Left hindlimb (tissue), 1 donor: ENCODE data around the gene PALS2.
A peak's percentile ranks its signal among the peaks of the same experiment; 100 is the strongest.

Source experiments
- DNase-seq: peaks from one replicate; pipeline ENCODE4 v3.0.0-alpha.2; 2018

Gene PALS2, protein sequence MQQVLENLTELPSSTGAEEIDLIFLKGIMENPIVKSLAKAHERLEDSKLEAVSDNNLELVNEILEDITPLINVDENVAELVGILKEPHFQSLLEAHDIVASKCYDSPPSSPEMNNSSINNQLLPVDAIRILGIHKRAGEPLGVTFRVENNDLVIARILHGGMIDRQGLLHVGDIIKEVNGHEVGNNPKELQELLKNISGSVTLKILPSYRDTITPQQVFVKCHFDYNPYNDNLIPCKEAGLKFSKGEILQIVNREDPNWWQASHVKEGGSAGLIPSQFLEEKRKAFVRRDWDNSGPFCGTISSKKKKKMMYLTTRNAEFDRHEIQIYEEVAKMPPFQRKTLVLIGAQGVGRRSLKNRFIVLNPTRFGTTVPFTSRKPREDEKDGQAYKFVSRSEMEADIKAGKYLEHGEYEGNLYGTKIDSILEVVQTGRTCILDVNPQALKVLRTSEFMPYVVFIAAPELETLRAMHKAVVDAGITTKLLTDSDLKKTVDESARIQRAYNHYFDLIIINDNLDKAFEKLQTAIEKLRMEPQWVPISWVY

GRCh38 chr7:24572997-24573553 is at the start of gene PALS2:
Gene PALS2 (plus strand): TSS chr7:24573452. CDS start chr7:24623668, 50,216 bp downstream.
- peak; percentile 91 for DNase-seq

- DNase-seq: no peak
These were observed 42.0 kb upstream of the PALS2 start for GRCh38 chr7:24531255-24531654.

- DNase-seq: no peak
These were observed 36.6 kb upstream of the PALS2 start for GRCh38 chr7:24536682-24537081.

DNA sequence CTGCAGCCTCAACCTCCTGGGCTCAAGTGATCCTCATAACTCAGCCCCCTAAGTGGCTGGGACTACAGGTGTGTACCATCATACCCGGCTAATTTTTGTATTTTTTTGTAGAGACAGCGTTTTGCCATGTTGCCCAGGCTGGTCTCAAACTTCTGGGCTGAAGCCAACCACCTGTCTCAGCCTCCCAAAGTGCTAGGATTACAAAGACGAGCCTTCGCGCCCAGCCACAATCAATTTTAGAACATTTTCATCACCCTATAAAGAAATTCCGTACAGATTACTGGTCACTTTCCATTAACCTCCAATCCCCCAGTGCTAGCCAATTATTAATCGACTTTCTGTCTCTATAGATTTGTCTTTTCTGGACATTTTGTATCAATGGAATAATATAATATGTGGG is 32.3 kb upstream of the PALS2 start:
- DNase-seq: no peak

DNA sequence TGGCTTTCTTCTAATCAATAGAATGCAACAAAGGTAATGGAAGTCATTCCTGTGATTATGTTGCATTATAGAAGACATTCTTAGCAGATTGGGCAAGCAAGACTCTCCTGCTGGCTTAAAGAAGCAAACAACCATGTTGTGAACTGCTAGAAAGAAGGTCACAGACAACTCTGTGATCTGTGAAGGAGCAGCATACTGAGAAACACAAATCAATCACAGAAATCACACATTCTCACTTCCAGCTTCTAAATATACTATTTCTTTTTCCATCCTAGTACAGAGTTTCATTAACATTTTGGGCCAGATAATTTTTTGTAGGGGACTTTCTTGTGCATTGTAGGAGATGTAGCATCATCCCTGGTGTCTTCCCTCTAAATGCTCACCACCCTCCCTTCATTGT is 28.0 kb upstream of the PALS2 start:
- no peak for DNase-seq

GRCh38 chr7:24548390-24548789 is 24.9 kb upstream of the PALS2 start:
- DNase-seq: no peak

DNA sequence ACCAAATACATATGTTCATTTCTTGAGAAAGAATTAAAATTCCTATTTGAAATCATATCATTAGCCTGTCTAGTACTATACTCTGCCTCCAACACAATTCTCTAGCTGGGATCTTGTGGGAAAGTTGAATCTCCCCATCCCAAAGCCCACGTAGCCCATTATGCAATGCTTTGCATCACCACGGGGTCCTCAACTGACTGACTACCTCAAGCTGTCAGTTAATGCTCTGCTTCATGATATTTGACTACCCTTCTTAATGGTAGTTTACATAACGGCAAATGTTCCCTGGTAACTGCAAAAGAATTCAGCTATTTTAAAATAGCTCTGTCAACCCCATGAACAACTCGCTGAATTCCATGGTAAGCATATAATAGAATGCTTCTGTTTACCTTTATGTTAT is 23.3 kb upstream of the PALS2 start:
- DNase-seq: no peak

- no peak for DNase-seq
These were observed 18.1 kb upstream of the PALS2 start for GRCh38 chr7:24555184-24555583.

DNA sequence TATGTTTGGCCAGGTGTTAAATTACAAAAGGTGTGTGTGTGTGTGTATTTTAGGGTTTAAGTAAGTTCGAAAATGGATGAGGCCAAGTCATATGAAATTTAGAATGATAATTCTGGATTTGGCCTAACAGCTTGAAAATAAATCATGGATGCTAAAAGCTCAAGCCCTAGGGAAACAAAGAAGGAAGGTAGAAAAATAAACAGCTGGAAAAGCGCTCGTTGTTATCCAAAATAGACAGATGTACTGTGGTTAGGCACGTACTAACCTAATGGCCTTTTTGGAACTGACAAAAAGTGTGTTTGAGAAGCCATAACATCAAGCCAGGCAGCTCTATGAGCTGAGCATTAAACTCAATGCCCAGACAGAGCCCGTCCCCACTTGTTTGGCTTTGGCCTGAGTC is 17.5 kb upstream of the PALS2 start:
- no peak for DNase-seq

GRCh38 chr7:24560772-24561171 is 12.5 kb upstream of the PALS2 start:
- no peak for DNase-seq

DNA sequence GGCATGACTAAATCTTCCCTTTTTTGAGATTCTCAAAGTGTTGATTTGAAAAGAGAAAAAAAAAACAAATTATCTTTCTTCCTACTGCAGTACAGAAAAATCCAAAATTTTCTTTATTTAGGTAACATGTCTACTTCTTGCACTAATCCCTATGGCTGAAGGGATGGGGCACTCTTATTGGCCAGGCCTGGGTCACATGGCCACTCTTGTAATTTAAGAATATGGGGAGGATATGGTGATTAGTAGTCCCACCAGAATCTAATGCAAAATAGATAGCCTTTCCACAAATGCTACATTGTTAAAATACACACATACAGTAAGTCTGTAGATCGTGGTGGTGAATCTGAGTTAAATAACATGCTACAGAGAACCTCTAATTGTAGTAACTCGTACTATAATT is 7.0 kb upstream of the PALS2 start:
- DNase-seq: no peak

- no peak for DNase-seq
These were observed 2.3 kb upstream of the PALS2 start for GRCh38 chr7:24570983-24571382.

DNA sequence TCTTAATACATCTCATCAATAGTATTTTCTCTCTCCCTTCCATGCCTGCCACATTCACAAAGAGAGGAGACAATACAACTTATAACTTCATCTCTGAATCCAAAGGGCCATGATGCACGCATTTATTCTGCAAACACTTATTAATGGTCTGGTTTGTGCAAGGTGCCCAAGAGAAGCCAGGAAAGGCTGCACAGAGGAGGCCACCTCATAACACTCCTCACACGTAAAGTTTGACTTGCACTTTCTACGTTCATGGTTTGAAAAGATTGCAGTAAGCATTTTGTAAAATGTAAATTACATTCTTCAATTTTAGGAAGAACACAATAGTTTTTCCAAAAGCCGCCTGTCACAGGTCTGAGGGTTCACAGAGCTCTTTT is 1.2 kb upstream of the PALS2 start:
- no peak for DNase-seq

- peak; percentile 69 for DNase-seq
These were observed 757 bp upstream of the PALS2 start for GRCh38 chr7:24572393-24572996.

DNA sequence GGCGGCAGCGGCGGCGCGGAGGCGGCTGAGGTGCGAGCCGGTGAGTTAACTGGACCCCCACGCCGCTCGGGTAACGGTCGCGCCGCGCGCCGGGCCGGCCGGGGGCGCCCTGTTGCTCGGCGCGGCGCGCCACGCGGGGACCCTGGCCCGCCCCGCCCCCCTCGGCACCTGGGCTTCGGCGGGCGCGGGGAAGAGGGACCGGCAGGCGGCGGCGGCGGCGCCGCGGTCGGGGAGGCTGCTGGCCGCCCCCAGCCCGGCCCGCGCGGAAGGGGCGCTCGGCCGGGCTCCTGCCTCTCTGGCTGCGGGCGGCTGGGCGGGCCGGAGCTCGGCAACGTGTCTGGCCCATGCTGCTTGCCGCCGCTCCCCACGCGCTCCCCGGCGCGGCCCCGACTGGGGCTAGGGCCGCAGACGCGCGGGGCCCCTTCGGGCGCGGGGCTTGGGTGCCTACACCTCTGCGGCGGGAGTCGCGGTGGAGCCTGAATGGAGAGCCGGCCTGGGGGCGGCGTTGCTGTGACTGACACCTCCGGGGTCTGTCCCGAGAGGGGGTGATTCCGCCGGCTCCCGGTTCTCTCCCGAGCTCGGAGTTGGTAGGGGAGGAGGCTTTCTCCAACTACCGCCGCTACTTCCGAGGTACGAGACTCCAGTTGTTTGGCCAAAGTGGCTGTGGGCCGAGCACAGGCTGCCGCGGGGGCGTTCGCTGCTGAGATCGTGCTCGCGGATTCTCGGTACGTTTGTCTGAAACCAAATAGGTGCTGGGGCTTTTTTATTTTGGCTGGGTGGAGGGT is 494 bp downstream of the PALS2 start:
- DNase-seq: peak; percentile 74

- no peak for DNase-seq
These were observed 1.1 kb downstream of the PALS2 start for GRCh38 chr7:24574386-24574785.

- DNase-seq: no peak
These were observed 1.7 kb downstream of the PALS2 start for GRCh38 chr7:24574950-24575349.

- DNase-seq: no peak
These were observed 3.1 kb downstream of the PALS2 start for GRCh38 chr7:24576171-24577025.

- DNase-seq: no peak
These were observed 4.8 kb downstream of the PALS2 start for GRCh38 chr7:24578052-24578451.

DNA sequence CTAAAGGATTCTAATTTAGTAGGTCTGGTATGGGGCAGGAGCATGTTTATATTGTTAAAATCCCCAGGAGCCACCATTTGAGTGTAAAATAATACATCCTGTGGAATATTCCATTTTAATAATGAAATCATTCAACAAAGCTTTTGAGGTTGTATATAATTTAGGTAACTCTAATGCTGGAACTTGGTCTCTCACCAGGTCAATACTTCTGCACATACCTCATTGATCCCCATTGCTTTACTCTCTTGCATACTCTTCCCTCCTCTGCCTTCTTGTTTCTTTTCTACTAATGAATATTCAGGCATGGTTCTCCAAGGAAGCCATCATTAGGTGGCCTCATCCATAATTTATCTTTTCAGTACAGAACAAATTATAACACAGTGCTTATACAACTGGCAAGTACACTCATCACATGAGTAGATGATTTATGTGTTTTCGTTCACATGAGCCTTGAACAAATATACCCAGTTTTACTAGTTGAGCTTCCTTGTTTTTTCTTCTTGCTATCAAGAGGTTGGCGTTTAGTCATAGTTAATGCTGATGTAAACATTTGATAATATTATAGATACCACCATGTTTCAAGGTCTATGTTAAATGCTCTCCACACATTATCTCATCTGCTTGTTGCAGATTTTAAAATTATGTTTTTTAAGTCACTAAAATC is 7.2 kb downstream of the PALS2 start:
- no peak for DNase-seq

DNA sequence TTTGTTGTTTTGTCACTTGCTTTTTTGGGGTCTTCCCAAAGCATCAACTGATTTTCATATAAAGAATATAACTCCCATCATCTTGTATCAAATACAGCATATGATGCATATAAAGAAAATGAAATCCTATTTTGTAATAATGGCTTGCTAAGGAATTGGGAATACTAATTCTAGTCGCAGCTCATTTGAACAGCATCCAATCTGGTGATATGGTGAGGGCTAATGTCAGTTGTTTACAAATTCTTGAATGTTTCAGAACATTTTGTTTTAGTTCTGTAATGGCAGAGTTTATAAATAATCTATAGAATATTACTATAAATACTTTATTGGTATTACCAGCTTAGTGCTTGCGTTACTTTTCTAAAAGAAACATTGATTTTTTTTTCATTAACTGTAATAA is 8.9 kb downstream of the PALS2 start:
- no peak for DNase-seq

DNA sequence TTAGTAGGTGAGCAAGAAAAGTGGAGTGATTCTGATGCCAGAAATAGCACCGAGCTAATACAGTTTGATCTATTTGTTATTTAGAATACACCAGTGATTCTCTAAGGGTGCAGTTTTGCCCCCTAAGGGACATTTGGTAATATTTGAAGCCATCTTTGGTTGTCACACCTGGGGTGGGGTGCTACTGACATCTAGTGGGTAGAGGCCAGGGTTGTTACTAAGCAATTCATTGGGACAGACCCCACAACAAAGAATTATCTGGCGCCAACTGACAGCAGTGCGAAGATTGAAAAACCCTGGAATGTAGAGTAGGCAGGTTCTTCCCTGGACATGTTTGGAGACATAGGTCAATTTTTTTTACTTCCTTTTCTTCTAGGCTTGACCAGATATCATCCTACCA is 14.6 kb downstream of the PALS2 start:
- no peak for DNase-seq
